ENCODE measurements around the gene BOK. TPM values are rescaled to one million over a fixed set of nuclear protein-coding genes. Genes with fewer than 3 reads are reported as not detected.
A peak's percentile ranks its signal among the peaks of the same experiment; 100 is the strongest.
"Not testable (repeated sequence)": the region's sequence is repeated elsewhere in the genome, so short reads cannot be mapped to it uniquely, and the experiment has no call there.

The BOK gene
- total RNA-seq, 1 donor from 2014 or later = 56.4 TPM

DNA sequence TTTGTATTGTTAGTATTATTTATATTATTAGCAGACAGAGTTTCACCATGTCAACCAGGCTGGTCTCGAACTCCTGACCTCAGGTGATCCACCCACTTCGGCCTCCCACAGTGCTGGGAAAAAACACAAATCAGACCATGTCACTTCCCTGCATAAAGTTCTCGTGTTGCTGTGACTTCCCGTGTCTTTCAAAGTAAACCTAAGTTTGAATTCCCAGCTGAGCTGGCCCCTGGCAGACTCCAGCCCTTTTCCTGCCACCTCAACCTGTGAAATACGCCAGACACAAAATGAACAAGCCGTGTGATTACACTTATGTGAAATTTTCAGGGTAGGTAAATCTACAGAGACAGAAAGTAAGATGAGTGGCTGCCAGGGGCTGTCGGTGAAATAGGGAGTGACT, 7.9 kb downstream of the BOK start:
- TF ChIP-seq, protein P1, sequence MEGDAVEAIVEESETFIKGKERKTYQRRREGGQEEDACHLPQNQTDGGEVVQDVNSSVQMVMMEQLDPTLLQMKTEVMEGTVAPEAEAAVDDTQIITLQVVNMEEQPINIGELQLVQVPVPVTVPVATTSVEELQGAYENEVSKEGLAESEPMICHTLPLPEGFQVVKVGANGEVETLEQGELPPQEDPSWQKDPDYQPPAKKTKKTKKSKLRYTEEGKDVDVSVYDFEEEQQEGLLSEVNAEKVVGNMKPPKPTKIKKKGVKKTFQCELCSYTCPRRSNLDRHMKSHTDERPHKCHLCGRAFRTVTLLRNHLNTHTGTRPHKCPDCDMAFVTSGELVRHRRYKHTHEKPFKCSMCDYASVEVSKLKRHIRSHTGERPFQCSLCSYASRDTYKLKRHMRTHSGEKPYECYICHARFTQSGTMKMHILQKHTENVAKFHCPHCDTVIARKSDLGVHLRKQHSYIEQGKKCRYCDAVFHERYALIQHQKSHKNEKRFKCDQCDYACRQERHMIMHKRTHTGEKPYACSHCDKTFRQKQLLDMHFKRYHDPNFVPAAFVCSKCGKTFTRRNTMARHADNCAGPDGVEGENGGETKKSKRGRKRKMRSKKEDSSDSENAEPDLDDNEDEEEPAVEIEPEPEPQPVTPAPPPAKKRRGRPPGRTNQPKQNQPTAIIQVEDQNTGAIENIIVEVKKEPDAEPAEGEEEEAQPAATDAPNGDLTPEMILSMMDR (IDR thresholded peaks at IDR 0.05) = no peak
- peaks cover 12% of the 10 kb centered on the region for H3K4me1 ChIP-seq
- no peak for ATAC-seq
- peak; percentile 9 for DNase-seq
- no peaks in the 10 kb centered on the region for H3K27me3 ChIP-seq
- intact Hi-C loops (cut with DNase I) = no loop called here
- H3K36me3 ChIP-seq = peaks cover 8% of the 10 kb centered on the region
- H3K9me3 ChIP-seq = no peaks in the 10 kb centered on the region
- no peak overlapping the region for H3K4me3 ChIP-seq
- H3K27ac ChIP-seq = no peak overlapping the region

DNA sequence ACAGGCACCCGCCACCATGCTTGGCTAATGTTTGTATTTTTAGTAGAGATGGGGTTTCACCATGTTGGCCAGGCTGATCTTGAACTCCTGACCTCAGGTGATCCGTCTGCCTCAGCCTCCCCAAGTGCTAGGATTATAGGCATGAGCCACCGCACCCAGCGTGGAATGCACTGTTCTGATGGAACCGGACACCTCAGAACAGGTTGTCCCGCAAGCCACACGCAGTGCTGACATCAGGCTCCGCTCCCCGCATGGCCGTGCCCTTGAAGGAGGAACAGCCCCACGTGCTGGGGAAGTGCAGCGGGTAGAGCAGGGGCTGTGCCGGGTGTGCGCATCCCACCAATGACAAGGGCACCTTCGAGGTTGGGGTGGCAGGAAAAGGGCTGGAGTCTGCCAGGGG, 8.7 kb downstream of the BOK start:
- H3K4me1 ChIP-seq; H3K36me3 ChIP-seq; ATAC-seq; H3K27me3 ChIP-seq; H3K9me3 ChIP-seq; H3K27ac ChIP-seq; H3K4me3 ChIP-seq; intact Hi-C loops (cut with DNase I): not testable (repeated sequence)
- DNase-seq = peak; percentile 60

DNA sequence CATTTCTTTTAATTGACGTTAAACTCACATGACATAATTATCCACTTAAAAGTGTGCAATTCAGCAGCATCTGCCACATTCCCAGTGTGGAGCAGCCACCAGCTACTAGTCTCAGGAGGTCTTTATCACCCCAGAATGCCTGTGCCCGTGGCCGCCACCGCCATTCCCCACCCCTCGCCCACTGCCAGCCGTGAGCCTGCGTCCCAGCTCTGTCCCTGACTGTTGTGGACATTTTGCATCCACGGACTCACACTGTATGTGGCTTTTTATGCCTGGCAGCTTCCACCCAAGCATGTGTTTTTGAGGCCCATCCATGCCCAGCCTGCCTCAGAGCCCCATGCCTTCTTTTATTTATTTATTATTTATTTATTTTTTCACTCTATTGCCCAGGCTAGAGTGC, 9.2 kb downstream of the BOK start:
- ATAC-seq (no peak), DNase-seq (peak; percentile 25)
- H3K27me3 ChIP-seq = no peaks in the 10 kb centered on the region
- no peak overlapping the region for H3K27ac ChIP-seq
- intact Hi-C loops (cut with DNase I) = no loop called here
- H3K36me3 ChIP-seq = peaks cover 8% of the 10 kb centered on the region
- no peak overlapping the region for H3K4me3 ChIP-seq
- TF ChIP-seq, protein P1 (IDR thresholded peaks at IDR 0.05) = no peak
- no peaks in the 10 kb centered on the region for H3K4me1 ChIP-seq
- no peaks in the 10 kb centered on the region for H3K9me3 ChIP-seq

DNA sequence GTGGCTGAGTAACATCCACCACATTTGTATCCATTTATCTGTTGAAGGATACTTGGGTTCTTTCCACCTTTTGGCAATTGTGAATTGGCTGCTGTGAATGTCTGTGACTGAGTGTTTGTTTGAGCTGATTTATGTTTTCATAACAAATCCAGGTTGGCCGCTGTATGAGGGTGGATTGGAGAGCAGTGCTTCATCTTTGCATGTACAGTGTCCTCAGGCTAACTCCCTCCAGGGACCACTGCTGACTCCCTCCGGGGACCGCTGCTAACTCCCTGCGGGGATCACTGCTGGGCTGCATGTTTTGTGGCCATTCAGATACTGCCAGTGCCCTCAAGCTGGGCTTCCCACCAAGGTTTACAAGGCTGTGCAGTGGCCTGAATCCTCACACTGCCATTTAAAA, 10.2 kb downstream of the BOK start:
- ATAC-seq = no peak
- H3K36me3 ChIP-seq = peaks cover 14% of the 10 kb centered on the region
- no peaks in the 10 kb centered on the region for H3K4me1 ChIP-seq
- DNase-seq = peak; percentile 44
- intact Hi-C loops (cut with DNase I) = no loop called here
- no peak overlapping the region for H3K27ac ChIP-seq
- no peak overlapping the region for H3K4me3 ChIP-seq
- no peaks in the 10 kb centered on the region for H3K9me3 ChIP-seq
- H3K27me3 ChIP-seq = no peaks in the 10 kb centered on the region
- TF ChIP-seq, protein P1 (IDR thresholded peaks at IDR 0.05) = no peak

DNA sequence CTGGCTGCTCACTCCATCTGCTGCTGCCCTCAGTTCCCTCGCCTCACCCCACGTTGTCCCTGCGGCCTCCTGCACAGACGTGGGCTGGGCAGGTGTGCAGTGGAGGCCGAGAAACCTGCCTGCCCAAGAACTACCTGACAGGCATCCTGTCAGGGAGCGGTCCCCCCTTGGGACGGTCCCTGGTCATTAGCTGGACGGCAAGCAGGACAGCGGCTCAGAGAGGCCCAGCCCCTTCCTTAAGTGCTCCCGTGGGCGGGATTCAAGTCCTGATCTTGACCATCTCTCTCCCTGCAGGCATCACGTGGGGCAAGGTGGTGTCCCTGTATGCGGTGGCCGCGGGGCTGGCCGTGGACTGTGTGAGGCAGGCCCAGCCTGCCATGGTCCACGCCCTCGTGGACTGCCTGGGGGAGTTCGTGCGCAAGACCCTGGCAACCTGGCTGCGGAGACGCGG, 11.3 kb downstream of the BOK start:
- Histone ChIP-seq H3K4me3 (no peak overlapping the region), H3K9me3 (no peaks in the 10 kb centered on the region), H3K27ac (no peak overlapping the region), H3K27me3 (no peaks in the 10 kb centered on the region), H3K4me1 (no peaks in the 10 kb centered on the region), H3K36me3 (peaks cover 15% of the 10 kb centered on the region)
- ATAC-seq = no peak
- TF ChIP-seq, protein P1 (IDR thresholded peaks at IDR 0.05) = no peak
- intact Hi-C loops (cut with DNase I) = no loop called here
- peak; percentile 56 for DNase-seq

DNA sequence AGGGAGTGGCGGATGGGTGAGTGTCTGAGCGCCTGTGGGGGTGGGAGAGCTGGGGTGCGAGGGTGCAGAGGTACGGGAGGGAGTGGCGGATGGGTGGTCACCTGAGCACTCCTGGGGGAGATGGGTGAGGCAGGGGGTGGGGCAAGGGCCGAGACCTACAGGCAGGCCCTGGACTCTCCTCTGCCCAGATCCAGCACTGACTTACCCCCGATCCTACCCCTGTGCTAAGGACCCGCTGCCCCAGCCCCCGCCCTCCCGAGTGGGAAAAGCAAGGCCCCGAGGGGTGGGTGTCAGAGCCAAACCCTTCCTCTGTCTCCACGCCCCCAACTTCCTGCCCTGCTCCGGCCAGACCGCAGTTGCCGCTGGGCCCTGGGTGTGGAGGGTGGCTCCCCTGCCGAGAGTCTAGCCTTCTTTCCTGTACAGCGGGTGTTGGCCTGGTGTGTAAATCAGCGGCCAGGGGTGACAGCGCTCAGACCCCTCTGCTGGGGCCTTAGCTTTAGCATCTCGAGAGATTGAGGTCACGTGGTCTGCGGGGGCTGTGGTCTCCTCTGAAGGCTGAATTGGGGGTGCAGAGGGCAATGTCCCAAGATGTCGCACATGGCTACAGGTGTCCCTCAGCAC, 12.5 kb downstream of the BOK start:
- H3K27me3 ChIP-seq = no peaks in the 10 kb centered on the region
- ATAC-seq (peak; percentile 57), DNase-seq (peak; percentile 67)
- H3K4me3 ChIP-seq = no peak overlapping the region
- intact Hi-C loops (cut with DNase I) = no loop called here
- no peak overlapping the region for H3K27ac ChIP-seq
- TF ChIP-seq, protein P1 (IDR thresholded peaks at IDR 0.05) = no peak
- H3K36me3 ChIP-seq = peaks cover 15% of the 10 kb centered on the region
- no peaks in the 10 kb centered on the region for H3K4me1 ChIP-seq
- H3K9me3 ChIP-seq = no peaks in the 10 kb centered on the region

All from upper lobe of right lung (tissue), 1 donor.